IPS-20b (cell line): ENCODE data around the gene LRBA.

Experiments
- H3K27ac ChIP-seq: one replicate; pipeline ENCODE4 v1.5.1; 2013; ENCODE audit warnings: low read length
- H3K27me3 ChIP-seq: 2 replicates; pipeline ENCODE4 v1.6.1; 2013; ENCODE audit warnings: mild to moderate bottlenecking, low read length, inconsistent platforms; ENCODE audit not compliant: insufficient read depth
- H3K36me3 ChIP-seq: 2 replicates; pipeline ENCODE4 v1.6.1; 2013; ENCODE audit warnings: low read depth, mild to moderate bottlenecking, inconsistent platforms, low read length, moderate library complexity; ENCODE audit not compliant: insufficient read depth
- H3K4me1 ChIP-seq: 2 replicates; pipeline ENCODE4 v1.6.1; 2013; ENCODE audit warnings: mild to moderate bottlenecking, control low read depth, inconsistent platforms, low read length, moderate library complexity; ENCODE audit not compliant: insufficient read depth
- H3K4me3 ChIP-seq: 2 replicates; pipeline ENCODE4 v1.5.1; 2013; ENCODE audit warnings: mild to moderate bottlenecking, low read length, inconsistent platforms
- H3K9ac ChIP-seq: 2 replicates; pipeline ENCODE4 v1.6.1; 2013; ENCODE audit warnings: low read depth, mild to moderate bottlenecking, inconsistent platforms, low read length, moderate library complexity
- H3K9me3 ChIP-seq: 2 replicates; pipeline ENCODE4 v1.6.1; 2013; ENCODE audit warnings: mild to moderate bottlenecking, low read depth, low read length, inconsistent platforms; ENCODE audit not compliant: insufficient read depth

The LRBA gene

GRCh38 chr4:150299816-150300215 lies 715.3 kb downstream of the LRBA start:
- no peaks in the 10 kb centered on the region for H3K4me1 ChIP-seq

DNA sequence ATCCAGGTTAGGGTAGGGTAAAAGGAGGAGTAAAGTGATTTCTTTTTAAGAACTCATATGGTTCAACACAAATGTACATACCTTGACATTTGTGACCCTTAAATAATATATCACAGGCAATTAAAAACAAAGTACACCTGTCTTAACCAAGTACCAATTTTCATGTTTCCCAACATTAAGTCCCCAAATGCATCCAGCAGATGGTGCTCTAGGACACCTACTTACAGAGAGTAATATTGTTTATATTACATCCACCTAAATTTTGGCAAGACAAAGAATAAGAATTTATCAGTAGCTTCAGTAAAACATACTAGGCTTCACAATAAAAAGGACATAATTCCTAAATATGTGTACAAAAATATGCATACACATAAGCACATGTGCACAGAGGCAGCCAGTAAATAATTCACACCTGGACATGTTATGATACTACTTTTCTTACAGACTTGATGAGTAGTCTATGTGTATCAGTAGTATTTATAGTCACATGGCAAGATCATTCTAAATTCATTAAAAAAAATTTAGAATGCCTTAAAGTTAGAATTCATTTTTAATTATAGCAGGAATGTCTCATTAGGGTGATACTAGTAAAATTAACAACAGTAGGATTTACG lies 717.1 kb downstream of the LRBA start:
- H3K9ac ChIP-seq: no peak overlapping the region
- no peaks in the 10 kb centered on the region for H3K9me3 ChIP-seq
- no peak overlapping the region for H3K4me3 ChIP-seq
- H3K4me1 ChIP-seq: no peaks in the 10 kb centered on the region
- no peaks in the 10 kb centered on the region for H3K36me3 ChIP-seq
- no peak overlapping the region for H3K27ac ChIP-seq
- no peaks in the 10 kb centered on the region for H3K27me3 ChIP-seq

More at GRCh38 chr4:150299816-150300215, 715.3 kb downstream of the LRBA start:
- no peak overlapping the region for H3K4me3 ChIP-seq
- H3K9ac ChIP-seq: no peak overlapping the region
- H3K27me3 ChIP-seq: no peaks in the 10 kb centered on the region
- no peaks in the 10 kb centered on the region for H3K36me3 ChIP-seq
- H3K27ac ChIP-seq: no peak overlapping the region
- H3K9me3 ChIP-seq: no peaks in the 10 kb centered on the region

DNA sequence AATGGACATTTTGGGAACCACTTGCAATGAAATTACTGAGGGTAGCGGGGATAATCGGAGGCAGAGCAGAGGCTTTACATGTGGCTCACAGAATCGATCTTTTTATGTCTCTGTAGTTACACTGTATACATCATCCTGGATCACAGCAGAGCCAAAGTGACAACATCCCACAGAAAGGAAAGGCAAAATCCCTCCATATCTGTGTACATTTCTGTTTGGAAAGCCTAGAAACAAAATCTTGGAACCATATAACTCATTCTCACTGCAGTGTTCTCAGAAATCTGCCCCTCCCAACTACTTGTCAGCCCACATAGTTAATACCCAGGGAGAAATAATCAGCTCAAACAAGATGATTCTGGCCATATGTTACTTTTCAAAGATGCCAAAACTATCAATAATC lies 725.2 kb downstream of the LRBA start:
- H3K9me3 ChIP-seq: no peaks in the 10 kb centered on the region
- H3K4me1 ChIP-seq: no peaks in the 10 kb centered on the region
- no peak overlapping the region for H3K4me3 ChIP-seq

GRCh38 chr4:150289198-150289597 lies 725.9 kb downstream of the LRBA start:
- H3K27ac ChIP-seq: no peak overlapping the region
- no peaks in the 10 kb centered on the region for H3K9me3 ChIP-seq
- no peak overlapping the region for H3K4me3 ChIP-seq
- no peak overlapping the region for H3K9ac ChIP-seq
- H3K4me1 ChIP-seq: no peaks in the 10 kb centered on the region
- H3K36me3 ChIP-seq: no peaks in the 10 kb centered on the region
- H3K27me3 ChIP-seq: no peaks in the 10 kb centered on the region

More for the DNA sequence above, 725.2 kb downstream of the LRBA start:
- Histone ChIP-seq H3K27ac (no peak overlapping the region), H3K9ac (no peak overlapping the region), H3K27me3 (no peaks in the 10 kb centered on the region), H3K36me3 (no peaks in the 10 kb centered on the region)

DNA sequence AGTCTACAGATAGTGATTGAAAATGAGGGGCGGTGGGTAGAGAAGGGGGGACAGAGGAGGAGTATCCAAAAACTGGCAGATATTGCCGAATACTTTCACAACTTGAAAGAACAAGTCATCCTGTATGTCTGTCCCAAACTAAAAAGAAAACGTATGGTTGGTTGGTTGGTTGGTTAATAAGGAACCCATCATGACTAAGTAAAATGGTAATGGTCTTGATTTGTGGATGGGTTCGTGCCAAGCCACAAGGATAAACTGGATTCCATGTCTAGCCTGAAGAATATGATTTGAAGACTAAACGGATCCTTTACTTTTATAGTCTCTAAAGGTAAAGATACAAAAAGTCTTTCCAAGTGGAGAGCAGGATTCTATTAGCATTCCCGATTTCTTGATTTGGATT lies 728.4 kb downstream of the LRBA start:
- H3K9ac ChIP-seq: no peak overlapping the region
- no peaks in the 10 kb centered on the region for H3K4me1 ChIP-seq
- no peak overlapping the region for H3K4me3 ChIP-seq
- no peak overlapping the region for H3K27ac ChIP-seq
- H3K27me3 ChIP-seq: no peaks in the 10 kb centered on the region
- H3K36me3 ChIP-seq: peaks cover 8% of the 10 kb centered on the region; the same call in 1 of the 2 replicates
- H3K9me3 ChIP-seq: no peaks in the 10 kb centered on the region

DNA sequence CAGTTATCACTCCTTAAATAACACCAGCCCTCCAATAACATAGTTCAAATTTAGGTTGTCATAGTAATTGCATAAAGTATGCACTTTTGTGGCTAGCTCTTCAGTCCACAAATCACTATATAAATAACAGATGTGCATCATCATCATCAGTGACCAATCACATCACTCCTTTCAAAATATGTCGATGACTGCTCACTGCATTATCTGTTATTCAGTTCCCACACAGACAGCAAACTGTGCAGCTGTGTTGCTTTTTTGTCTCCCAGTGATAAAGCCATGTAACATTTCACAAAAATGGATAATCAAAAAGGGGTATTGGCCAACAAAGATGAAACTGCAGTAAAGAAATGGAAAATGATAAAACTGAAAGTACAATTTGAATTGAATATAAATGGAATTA lies 731.4 kb downstream of the LRBA start:
- no peaks in the 10 kb centered on the region for H3K27me3 ChIP-seq
- peaks cover 3% of the 10 kb centered on the region; the same call in 1 of the 2 replicates for H3K4me1 ChIP-seq
- H3K36me3 ChIP-seq: peaks cover 10% of the 10 kb centered on the region; the same call in 1 of the 2 replicates
- H3K9ac ChIP-seq: no peak overlapping the region
- no peak overlapping the region for H3K27ac ChIP-seq
- H3K4me3 ChIP-seq: no peak overlapping the region
- no peaks in the 10 kb centered on the region for H3K9me3 ChIP-seq

GRCh38 chr4:150280975-150281374 lies 734.1 kb downstream of the LRBA start:
- peaks cover 3% of the 10 kb centered on the region; the same call in 1 of the 2 replicates for H3K4me1 ChIP-seq
- peaks cover 10% of the 10 kb centered on the region; the same call in 1 of the 2 replicates for H3K36me3 ChIP-seq
- H3K9ac ChIP-seq: no peak overlapping the region
- H3K27ac ChIP-seq: no peak overlapping the region
- no peak overlapping the region for H3K4me3 ChIP-seq
- H3K9me3 ChIP-seq: no peaks in the 10 kb centered on the region
- H3K27me3 ChIP-seq: no peaks in the 10 kb centered on the region

DNA sequence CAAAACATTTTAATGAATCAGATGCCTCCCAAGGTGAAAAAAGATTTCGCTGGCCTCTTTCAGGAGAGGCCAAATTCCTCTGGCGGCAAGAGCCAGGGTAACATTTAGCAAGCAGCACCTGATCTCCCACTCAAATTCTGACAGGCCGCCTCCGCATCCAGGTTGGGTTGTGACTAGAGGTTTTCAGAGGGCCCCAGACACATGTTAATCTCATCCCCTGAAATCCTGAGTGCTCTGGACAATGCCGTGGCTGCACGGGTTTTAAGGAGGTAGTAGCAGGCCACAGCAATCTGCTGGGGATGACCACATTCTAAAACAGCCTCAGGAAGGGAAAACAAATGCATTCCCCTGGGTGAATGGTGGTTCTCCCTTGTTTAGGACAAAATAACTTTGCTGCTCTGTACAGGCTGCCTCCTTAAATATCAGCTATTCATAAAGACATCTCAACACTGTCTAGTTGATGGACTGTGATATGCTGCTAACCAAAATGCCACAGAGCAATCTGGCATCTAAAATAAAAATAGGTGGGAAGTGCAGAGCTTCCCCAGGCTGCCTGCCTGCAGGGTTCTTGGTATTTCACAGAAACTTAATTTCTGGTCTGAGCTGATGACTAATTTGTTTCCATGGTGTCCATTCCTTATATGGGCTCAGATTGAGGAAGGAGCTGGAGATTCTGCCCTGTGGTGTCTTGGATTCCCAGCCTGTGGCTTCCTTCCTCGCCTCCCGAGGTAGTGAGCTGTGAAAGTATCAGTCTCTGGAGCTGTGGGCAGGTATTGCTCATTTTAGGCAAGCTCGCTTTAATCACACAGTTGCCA lies 734.8 kb downstream of the LRBA start:
- Histone ChIP-seq H3K27me3 (no peaks in the 10 kb centered on the region), H3K27ac (no peak overlapping the region), H3K36me3 (peaks cover 10% of the 10 kb centered on the region; the same call in 1 of the 2 replicates), H3K9me3 (no peaks in the 10 kb centered on the region), H3K4me3 (no peak overlapping the region), H3K4me1 (peaks cover 3% of the 10 kb centered on the region; the same call in 1 of the 2 replicates), H3K9ac (no peak overlapping the region)

DNA sequence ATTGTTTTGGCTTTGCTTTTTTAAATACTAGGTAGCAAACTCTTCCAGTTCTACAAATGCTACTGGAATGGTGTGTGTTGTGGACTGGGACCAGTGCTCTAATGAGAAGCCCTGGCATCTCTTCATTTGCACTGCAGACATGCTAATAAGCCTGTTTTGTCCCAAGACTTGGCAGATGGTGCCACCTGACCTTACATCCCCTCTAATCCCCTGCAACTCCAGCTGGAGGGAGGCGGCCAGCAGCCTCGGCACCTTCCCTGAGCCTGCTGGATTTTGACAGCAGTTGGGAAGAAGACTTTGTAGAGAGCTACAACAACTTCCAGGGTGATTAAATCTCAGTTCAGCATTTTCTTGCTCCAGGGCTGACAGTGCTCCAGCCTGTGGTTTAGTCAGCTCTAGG lies 736.9 kb downstream of the LRBA start:
- no peaks in the 10 kb centered on the region for H3K9me3 ChIP-seq
- peaks cover 10% of the 10 kb centered on the region; the same call in 1 of the 2 replicates for H3K36me3 ChIP-seq
- H3K27ac ChIP-seq: no peak overlapping the region
- H3K27me3 ChIP-seq: no peaks in the 10 kb centered on the region
- no peak overlapping the region for H3K4me3 ChIP-seq
- no peak overlapping the region for H3K9ac ChIP-seq
- H3K4me1 ChIP-seq: peaks cover 3% of the 10 kb centered on the region; the same call in 1 of the 2 replicates

- H3K27me3 ChIP-seq: no peaks in the 10 kb centered on the region
Measured at GRCh38 chr4:150268444-150268843, 746.6 kb downstream of the LRBA start.

DNA sequence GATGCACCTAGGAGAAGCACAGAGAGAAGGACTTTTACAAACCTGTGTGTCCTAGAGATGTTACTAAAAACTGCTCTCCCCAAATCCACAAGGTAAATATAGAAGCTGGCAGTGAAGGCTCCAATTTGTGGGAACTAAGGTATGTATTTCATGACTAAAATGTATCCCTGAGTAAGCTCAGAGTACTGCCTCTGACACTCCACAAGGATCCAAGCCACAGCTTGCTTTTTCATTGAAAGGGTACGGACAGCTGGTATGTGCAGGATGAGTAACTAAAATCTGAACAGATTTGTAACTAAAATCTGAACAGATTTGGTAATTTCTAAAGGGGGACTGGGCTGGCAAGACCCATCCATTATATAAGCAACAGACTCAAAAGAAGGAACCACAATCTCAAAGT lies 749.3 kb downstream of the LRBA start:
- no peaks in the 10 kb centered on the region for H3K9me3 ChIP-seq
- no peak overlapping the region for H3K4me3 ChIP-seq
- H3K27ac ChIP-seq: no peak overlapping the region
- H3K4me1 ChIP-seq: no peaks in the 10 kb centered on the region
- peaks cover 7% of the 10 kb centered on the region; the same call in 1 of the 2 replicates for H3K36me3 ChIP-seq
- H3K27me3 ChIP-seq: no peaks in the 10 kb centered on the region
- no peak overlapping the region for H3K9ac ChIP-seq

More at GRCh38 chr4:150268444-150268843, 746.6 kb downstream of the LRBA start:
- peaks cover 7% of the 10 kb centered on the region; the same call in 1 of the 2 replicates for H3K36me3 ChIP-seq
- no peak overlapping the region for H3K9ac ChIP-seq
- H3K4me1 ChIP-seq: no peaks in the 10 kb centered on the region
- H3K4me3 ChIP-seq: no peak overlapping the region
- no peak overlapping the region for H3K27ac ChIP-seq
- H3K9me3 ChIP-seq: no peaks in the 10 kb centered on the region
